HUES6 (cell line): Measurements from ENCODE around the gene HMG20B.
A peak's percentile ranks its signal among the peaks of the same experiment; 100 is the strongest.
"Not testable (repeated sequence)": the region's sequence is repeated elsewhere in the genome, so short reads cannot be mapped to it uniquely, and the experiment has no call there.

ENCODE experiments used
- H3K27ac ChIP-seq: 2 replicates; pipeline ENCODE4 v1.7.0; 2013; ENCODE audit warnings: low read depth, mild to moderate bottlenecking, low read length, inconsistent platforms
- H3K27me3 ChIP-seq: 2 replicates; pipeline ENCODE4 v1.6.1; 2013; ENCODE audit warnings: low read length; ENCODE audit not compliant: control insufficient read depth, insufficient read depth
- H3K36me3 ChIP-seq: 2 replicates; pipeline ENCODE4 v1.6.1; 2013; ENCODE audit warnings: low read length; ENCODE audit not compliant: control insufficient read depth, insufficient read depth
- H3K4me1 ChIP-seq: 2 replicates; pipeline ENCODE4 v1.6.1; 2013; ENCODE audit warnings: low read length; ENCODE audit not compliant: control insufficient read depth, insufficient read depth
- H3K4me3 ChIP-seq: 2 replicates; pipeline ENCODE4 v1.5.1; 2013; ENCODE audit warnings: low read depth, low read length
- H3K9ac ChIP-seq: one replicate; pipeline ENCODE4 v1.6.1; 2013; ENCODE audit warnings: mild to moderate bottlenecking, low read length
- H3K9me3 ChIP-seq: 2 replicates; pipeline ENCODE4 v1.6.1; 2013; ENCODE audit warnings: low read depth, low read length; ENCODE audit not compliant: control insufficient read depth, insufficient read depth

Gene HMG20B

DNA sequence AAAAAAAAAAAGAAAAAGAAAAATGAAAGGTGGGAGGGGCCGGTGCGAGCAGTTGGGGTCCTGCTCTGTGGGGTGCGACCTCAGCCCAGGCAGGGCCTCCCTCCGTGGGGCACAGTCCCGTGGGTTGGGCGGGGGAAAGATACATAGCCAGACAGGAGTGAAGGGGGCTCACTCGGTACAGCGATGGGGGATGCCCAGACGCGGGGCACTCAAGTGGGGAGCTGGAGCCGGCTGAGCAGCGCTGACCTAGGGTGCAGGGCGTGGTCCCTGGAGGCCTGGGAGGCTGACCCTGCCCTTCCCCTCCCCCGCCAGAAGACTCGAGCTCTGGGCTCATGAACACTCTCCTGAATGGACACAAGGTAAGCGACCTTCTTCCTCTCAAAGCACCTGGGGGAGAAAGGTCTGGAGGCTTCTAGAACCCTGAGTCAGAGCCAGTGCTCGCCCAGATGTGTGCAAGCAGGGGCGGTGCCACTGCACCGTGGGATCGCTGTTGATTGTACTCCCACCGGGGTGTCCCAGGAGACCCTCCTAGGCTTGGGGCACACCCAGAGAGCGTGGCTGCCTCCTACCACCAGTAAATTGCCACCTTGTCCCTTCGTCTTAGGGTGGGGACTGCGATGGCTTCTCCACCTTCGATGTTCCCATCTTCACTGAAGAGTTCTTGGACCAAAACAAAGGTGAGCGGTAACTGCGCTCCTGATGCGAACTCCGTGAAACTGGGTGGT, 3.4 kb downstream of the HMG20B start:
- peak overlapping the region; percentile 65 for H3K4me3 ChIP-seq
- no peaks in the 10 kb centered on the region for H3K9me3 ChIP-seq
- peak overlapping the region; percentile 25 for H3K9ac ChIP-seq
- H3K27me3 ChIP-seq = no peaks in the 10 kb centered on the region
- H3K36me3 ChIP-seq = 0 out of 2 replicates have a peak, but pooled peaks cover 2% of the 10 kb centered on the region
- H3K27ac ChIP-seq = no peak overlapping the region
- peaks cover 8% of the 10 kb centered on the region for H3K4me1 ChIP-seq

DNA sequence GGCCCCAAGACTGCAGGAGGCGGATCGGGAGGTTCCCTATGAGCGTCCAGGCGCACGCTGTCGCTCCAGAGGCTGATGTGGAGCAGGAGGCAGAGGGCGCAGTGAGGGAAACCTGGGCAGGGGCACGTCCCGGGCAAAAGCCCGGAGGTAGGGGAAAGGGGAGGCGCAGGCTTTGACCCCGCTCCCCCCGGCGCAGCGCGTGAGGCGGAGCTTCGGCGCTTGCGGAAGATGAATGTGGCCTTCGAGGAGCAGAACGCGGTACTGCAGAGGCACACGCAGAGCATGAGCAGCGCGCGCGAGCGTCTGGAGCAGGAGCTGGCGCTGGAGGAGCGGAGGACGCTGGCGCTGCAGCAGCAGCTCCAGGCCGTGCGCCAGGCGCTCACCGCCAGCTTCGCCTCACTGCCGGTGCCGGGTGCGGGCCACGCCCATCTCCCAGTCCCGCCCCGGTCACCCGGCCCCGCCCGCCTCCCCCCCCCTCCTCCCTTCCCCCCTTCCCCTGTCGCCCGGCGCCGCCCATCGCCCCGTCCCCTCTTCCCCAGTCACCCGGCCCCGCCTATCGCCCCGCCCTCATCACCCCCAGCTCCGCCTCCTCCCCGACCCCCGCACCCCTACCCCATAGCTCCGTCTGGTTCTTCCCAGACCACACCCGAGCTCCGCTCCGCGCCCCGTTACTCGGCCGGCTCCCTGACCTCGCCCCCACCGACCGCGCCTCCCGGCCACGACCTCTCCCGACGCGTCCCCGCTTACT, 4.1 kb downstream of the HMG20B start:
- Histone ChIP-seq H3K9me3 (no peaks in the 10 kb centered on the region), H3K27me3 (no peaks in the 10 kb centered on the region), H3K4me1 (peaks cover 8% of the 10 kb centered on the region), H3K4me3 (peak overlapping the region; percentile 65), H3K27ac (no peak overlapping the region), H3K9ac (peak overlapping the region; percentile 25), H3K36me3 (0 out of 2 replicates have a peak, but pooled peaks cover 2% of the 10 kb centered on the region)

DNA sequence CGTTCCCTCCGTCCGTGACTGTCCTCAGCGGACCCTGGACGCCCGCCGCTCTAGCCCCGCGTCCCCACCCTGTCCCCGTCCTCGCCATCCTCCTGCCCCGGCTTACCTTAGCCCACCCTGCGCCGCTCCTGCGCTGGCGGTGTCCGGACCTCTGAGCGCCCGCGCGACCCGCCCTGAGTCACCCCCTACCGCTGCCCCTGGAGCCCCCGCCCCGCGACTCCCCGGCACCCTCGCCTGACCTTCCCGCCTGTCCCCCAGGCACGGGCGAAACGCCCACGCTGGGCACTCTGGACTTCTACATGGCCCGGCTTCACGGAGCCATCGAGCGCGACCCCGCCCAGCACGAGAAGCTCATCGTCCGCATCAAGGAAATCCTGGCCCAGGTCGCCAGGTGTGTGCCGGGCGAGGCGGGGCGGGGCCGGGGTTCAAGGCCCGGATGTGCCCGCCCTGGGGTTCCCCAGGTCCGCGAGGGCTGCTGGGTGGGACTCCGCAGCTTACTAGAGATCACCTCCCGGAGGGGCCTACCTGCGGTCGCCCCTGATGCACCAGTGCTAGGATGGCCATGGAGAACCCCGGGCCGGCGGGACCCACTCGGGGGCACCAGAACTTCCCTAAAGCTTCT, 5.1 kb downstream of the HMG20B start:
- H3K27me3 ChIP-seq = peaks cover 4% of the 10 kb centered on the region
- H3K4me3 ChIP-seq = peak overlapping the region; percentile 53; the same call in 1 of the 2 replicates
- H3K9ac ChIP-seq = no peak overlapping the region
- H3K9me3 ChIP-seq = no peaks in the 10 kb centered on the region
- H3K36me3 ChIP-seq = 0 out of 2 replicates have a peak, but pooled peaks cover 2% of the 10 kb centered on the region
- peaks cover 8% of the 10 kb centered on the region for H3K4me1 ChIP-seq
- H3K27ac ChIP-seq = no peak overlapping the region

DNA sequence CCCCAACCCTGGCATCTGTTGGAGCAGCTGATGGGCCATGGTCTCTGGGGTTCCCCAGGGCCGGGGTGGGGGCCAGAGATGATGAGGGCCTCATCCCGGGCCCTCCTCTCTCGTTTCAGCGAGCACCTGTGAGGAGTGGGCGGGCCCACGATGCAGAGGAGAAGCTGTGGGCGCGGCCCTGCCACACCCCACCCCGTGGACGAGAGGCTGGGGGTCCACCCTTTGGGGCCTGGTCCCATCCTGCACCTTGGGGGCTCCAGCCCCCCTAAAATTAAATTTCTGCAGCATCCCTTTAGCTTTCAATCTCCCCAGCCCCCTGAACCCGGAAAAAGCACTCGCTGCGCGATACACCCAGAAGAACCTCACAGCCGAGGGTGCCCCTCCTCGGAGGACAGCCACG, 5.6 kb downstream of the HMG20B start:
- Histone ChIP-seq H3K27ac (no peak overlapping the region), H3K36me3 (0 out of 2 replicates have a peak, but pooled peaks cover 2% of the 10 kb centered on the region), H3K4me3 (peak overlapping the region; percentile 53; the same call in 1 of the 2 replicates)

DNA sequence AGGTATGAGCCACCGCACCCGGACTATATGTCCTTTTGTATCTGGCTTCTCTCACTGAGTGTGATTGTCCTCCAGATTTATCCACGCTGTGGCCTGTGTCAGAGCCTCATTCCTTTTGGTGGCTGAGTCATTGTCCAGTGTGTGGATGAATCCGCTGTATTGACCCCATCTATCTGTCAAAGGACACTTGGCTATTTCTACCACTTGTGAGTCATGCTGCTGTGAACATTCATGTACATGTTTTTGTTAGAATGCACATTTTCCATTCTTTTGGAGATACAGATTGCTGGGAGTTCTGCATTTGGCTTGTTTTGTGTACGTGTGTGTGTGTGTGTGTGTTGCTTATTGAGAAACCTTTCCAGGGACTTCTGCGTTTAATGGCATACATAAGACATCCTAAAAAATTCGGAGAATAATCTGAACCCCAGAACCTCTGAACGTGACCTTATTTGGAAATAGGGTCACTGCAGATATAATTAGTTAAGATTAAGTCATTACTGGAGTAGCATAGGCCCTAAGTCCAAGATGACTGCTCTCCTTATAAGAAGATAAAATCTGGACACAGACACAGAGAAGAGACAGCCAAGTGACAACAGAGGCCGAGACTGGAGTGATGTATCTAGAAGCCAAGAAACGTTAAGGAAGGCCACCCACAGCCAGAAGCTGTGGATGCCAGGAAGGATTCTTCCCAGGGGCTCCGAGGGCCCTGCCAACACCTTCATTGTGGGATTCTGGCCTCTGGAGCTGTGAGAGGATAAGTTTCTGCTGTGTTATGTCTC, 7.6 kb downstream of the HMG20B start:
- H3K27me3 ChIP-seq = peaks cover 20% of the 10 kb centered on the region
- no peak overlapping the region for H3K9ac ChIP-seq
- peaks cover 8% of the 10 kb centered on the region for H3K4me1 ChIP-seq
- H3K27ac ChIP-seq = no peak overlapping the region
- H3K9me3 ChIP-seq = no peaks in the 10 kb centered on the region
- 0 out of 2 replicates have a peak, but pooled peaks cover 2% of the 10 kb centered on the region for H3K36me3 ChIP-seq
- H3K4me3 ChIP-seq = no peak overlapping the region

More for the DNA sequence above, 5.6 kb downstream of the HMG20B start:
- Histone ChIP-seq H3K4me1 (peaks cover 8% of the 10 kb centered on the region), H3K27me3 (peaks cover 5% of the 10 kb centered on the region), H3K9me3 (no peaks in the 10 kb centered on the region), H3K9ac (no peak overlapping the region)

DNA sequence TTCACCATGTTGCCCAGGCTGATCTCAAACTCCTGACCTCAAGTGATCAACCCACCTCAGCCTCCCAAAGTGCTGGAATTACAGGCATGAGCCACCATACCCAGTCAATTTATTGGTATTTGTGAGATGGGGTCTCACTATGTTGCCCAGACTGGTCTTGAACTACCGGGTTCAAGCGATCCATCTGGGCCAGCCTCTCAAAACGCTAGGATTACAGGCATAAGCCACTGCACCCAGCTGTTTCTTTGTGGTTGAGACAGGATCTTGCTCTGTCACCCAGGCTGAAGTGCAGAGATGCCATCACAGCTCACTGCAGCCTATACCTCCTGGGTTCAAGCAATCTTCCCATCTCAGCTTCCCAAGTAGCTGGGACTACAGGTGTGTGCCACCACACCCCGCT, 9.0 kb downstream of the HMG20B start:
- H3K9me3 ChIP-seq, H3K36me3 ChIP-seq, H3K27ac ChIP-seq, H3K9ac ChIP-seq, H3K4me1 ChIP-seq, H3K4me3 ChIP-seq: not testable (repeated sequence)
- H3K27me3 ChIP-seq = peaks cover 34% of the 10 kb centered on the region

DNA sequence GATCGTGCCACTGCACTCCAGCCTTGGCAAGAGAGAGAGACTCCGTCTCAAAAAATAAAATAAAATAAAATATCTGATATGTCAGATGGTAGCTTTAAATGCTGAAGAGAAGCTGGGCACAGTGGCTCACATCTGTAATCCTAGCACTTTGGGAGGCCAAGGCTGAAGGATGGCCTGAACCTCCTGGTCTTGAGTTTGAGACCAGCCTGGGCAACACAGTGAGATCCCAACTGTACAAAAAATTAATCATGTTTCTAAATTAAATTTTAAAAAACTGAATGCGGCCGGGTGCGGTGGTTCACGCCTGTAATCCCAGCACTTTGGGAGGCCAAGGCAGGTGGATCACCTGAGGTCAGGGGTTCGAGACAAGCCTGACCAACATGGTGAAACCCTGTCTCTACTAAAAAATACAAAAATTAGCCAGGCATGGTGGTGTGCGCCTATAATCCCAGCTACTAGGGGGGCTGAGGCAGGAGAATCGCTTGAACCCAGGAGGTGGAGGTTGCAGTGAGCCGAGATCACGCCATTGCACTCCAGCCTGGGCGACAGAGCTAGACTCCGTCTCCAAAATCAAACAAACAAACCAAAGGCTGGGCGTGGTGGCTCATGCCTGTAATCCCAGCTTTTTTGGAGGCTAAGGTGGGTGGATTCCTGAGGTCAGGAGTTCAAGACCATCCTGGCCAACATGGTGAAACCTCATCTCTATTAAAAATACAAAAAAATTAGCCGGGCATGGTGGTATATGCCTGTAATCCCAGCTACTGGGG, 11.5 kb downstream of the HMG20B start:
- not testable (repeated sequence) for H3K9me3 ChIP-seq, H3K4me3 ChIP-seq, H3K27ac ChIP-seq, H3K9ac ChIP-seq, H3K36me3 ChIP-seq, H3K4me1 ChIP-seq
- H3K27me3 ChIP-seq = peaks cover 45% of the 10 kb centered on the region

DNA sequence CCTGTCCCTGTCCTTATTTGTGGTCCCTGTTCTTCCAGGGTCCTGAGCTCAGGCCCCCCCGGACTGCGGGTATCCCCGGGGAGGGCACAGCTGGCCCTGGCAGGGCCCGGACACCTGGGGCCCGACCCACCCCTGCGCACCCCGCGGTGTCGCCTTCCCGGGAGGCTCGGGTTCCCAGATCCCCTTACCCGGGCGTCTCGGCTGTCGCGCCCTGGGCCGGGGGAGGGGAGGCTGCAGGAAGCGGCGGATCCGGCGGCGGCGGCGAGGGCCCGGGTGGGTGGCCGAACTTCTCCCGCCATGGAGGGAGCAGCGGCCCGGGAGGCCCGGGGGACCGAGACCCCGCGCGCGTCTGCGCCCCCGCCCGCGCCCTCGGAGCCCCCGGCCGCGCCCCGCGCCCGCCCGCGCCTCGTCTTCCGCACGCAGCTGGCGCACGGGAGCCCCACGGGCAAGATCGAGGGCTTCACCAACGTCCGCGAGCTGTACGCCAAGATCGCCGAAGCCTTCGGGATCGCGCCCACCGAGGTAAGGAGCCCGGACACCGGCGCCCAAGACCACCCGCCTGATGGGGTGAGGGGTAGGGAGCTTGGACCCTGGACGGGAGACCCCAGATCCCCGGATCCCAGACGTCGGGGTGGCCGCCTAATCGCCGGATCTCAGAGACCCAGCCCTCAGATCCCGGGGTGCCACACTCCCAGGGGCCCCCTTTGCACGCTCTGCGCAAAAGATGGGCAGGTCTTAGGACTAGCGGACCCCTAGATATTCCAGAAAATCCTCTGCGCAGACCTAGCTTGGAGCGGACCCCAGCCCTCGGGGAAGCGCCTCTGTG, 12.8 kb downstream of the HMG20B start, which contains the start of gene GIPC3:
Gene GIPC3 (plus strand): TSS at position 178 of the 826 bp plus-strand sequence. CDS start 120 bp downstream, at position 298.
- Histone ChIP-seq H3K36me3 (no peaks in the 10 kb centered on the region), H3K27me3 (peaks cover 46% of the 10 kb centered on the region), H3K4me1 (no peaks in the 10 kb centered on the region), H3K9me3 (no peaks in the 10 kb centered on the region), H3K4me3 (peak within 1 kb of the TSS; percentile 59), H3K9ac (no peak within 1 kb of the TSS), H3K27ac (no peak within 1 kb of the TSS)

DNA sequence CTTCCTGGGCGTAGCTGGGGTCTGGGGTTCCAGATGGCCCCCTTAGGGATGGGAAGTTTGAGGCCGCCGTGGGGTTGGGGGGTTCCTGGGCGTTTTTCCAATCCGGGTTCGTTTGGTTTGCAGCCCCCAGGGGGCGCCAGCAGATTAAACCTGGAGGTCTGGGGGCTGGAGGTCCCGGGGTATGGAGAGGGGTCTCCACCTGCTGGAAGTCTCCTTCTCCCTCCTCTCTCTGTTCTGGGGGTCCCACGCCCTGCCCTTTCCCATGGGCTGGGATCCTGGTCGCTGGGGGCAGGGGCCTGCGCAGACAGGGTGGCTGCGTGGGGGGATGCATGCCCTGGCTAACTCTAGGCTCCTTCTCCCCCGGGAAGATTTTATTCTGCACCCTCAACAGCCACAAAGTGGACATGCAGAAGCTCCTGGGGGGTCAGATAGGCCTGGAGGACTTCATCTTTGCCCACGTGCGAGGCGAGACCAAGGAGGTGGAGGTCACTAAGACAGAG, 13.4 kb downstream of the HMG20B start:
- Histone ChIP-seq H3K9ac (no peak overlapping the region), H3K9me3 (no peaks in the 10 kb centered on the region), H3K4me1 (no peaks in the 10 kb centered on the region), H3K4me3 (peak overlapping the region; percentile 59), H3K27me3 (peaks cover 46% of the 10 kb centered on the region), H3K36me3 (no peaks in the 10 kb centered on the region), H3K27ac (no peak overlapping the region)
